ENCODE data around the gene KIF23. TPM values are rescaled to one million over a fixed set of nuclear protein-coding genes. Genes with fewer than 3 reads are reported as not detected.

Gene KIF23
- total RNA-seq, 2 experiments from 2014 or later, result 80.7 to 87.9 TPM

GRCh38 chr15:69385831-69386230 is 28.3 kb upstream of the KIF23 start:
- Mint-ChIP-seq H3K27me3 (ENCODE audit: low read depth) (peaks cover 2% of the 10 kb centered on the region), H3K36me3 (ENCODE audit: low read depth) (no peaks in the 10 kb centered on the region), H3K4me3 (no peak overlapping the region), H3K27ac (no peak overlapping the region), H3K4me1 (ENCODE audit: low read depth) (no peaks in the 10 kb centered on the region), H3K9me3 (ENCODE audit: insufficient read depth) (no peaks in the 10 kb centered on the region)
- DNase-seq (no peak), ATAC-seq (no peak)
- ChIA-PET CTCF (no interaction called here), POLR2A (no interaction called here)

GRCh38 chr15:69386284-69386683 is 27.9 kb upstream of the KIF23 start:
- CTCF ChIA-PET, result no interaction called here
- DNase-seq, result no peak
- H3K36me3 Mint-ChIP-seq (ENCODE audit: low read depth), result no peaks in the 10 kb centered on the region
- no peak overlapping the region for H3K4me3 Mint-ChIP-seq
- H3K9me3 Mint-ChIP-seq (ENCODE audit: insufficient read depth), result no peaks in the 10 kb centered on the region
- no peak overlapping the region for H3K27ac Mint-ChIP-seq
- no peak for ATAC-seq
- H3K27me3 Mint-ChIP-seq (ENCODE audit: low read depth), result peaks cover 2% of the 10 kb centered on the region
- no peaks in the 10 kb centered on the region for H3K4me1 Mint-ChIP-seq (ENCODE audit: low read depth)
- POLR2A ChIA-PET, result no interaction called here

GRCh38 chr15:69388260-69388705 is 25.9 kb upstream of the KIF23 start:
- DNase-seq (no peak), ATAC-seq (no peak)
- H3K4me3 Mint-ChIP-seq, result no peak overlapping the region
- ChIA-PET POLR2A (no interaction called here), CTCF (no interaction called here)
- H3K36me3 Mint-ChIP-seq (ENCODE audit: low read depth), result no peaks in the 10 kb centered on the region
- no peaks in the 10 kb centered on the region for H3K4me1 Mint-ChIP-seq (ENCODE audit: low read depth)
- H3K9me3 Mint-ChIP-seq (ENCODE audit: insufficient read depth), result no peaks in the 10 kb centered on the region
- no peak overlapping the region for H3K27ac Mint-ChIP-seq
- peaks cover 3% of the 10 kb centered on the region for H3K27me3 Mint-ChIP-seq (ENCODE audit: low read depth)

- POLR2A ChIA-PET, result no interaction called here
- DNase-seq (no peak), ATAC-seq (no peak)
- Mint-ChIP-seq H3K27me3 (ENCODE audit: low read depth) (peaks cover 5% of the 10 kb centered on the region), H3K4me1 (ENCODE audit: low read depth) (peaks cover 2% of the 10 kb centered on the region), H3K36me3 (ENCODE audit: low read depth) (no peaks in the 10 kb centered on the region), H3K9me3 (ENCODE audit: insufficient read depth) (no peaks in the 10 kb centered on the region), H3K4me3 (no peak overlapping the region), H3K27ac (no peak overlapping the region)
- CTCF ChIA-PET, result no interaction called here
These were observed 24.7 kb upstream of the KIF23 start for GRCh38 chr15:69389426-69389825.

- DNase-seq (no peak), ATAC-seq (no peak)
- no peak overlapping the region for H3K27ac Mint-ChIP-seq
- no peaks in the 10 kb centered on the region for H3K36me3 Mint-ChIP-seq (ENCODE audit: low read depth)
- H3K4me1 Mint-ChIP-seq (ENCODE audit: low read depth), result peaks cover 8% of the 10 kb centered on the region
- H3K27me3 Mint-ChIP-seq (ENCODE audit: low read depth), result peaks cover 6% of the 10 kb centered on the region
- no peaks in the 10 kb centered on the region for H3K9me3 Mint-ChIP-seq (ENCODE audit: insufficient read depth)
- POLR2A ChIA-PET, result no interaction called here
- CTCF ChIA-PET, result interaction anchor here (0.6 to 0.7 kb wide), 2 partner anchors 147 to 1178 kb away, joined by 3 to 5 read pairs; no protein-coding TSS in a partner anchor
- H3K4me3 Mint-ChIP-seq, result no peak overlapping the region
These were observed 23.6 kb upstream of the KIF23 start for GRCh38 chr15:69390575-69390974.

GRCh38 chr15:69391046-69391757 is 22.9 kb upstream of the KIF23 start:
- no peak for DNase-seq
- no peaks in the 10 kb centered on the region for H3K36me3 Mint-ChIP-seq (ENCODE audit: low read depth)
- no peak for ATAC-seq
- ChIA-PET CTCF (interaction anchor here (0.7 kb wide), 1 partner anchor 1178 kb away, joined by 3 read pairs; no protein-coding TSS in a partner anchor), POLR2A (no interaction called here)
- peaks cover 6% of the 10 kb centered on the region for H3K27me3 Mint-ChIP-seq (ENCODE audit: low read depth)
- H3K4me1 Mint-ChIP-seq (ENCODE audit: low read depth), result peaks cover 8% of the 10 kb centered on the region
- no peaks in the 10 kb centered on the region for H3K9me3 Mint-ChIP-seq (ENCODE audit: insufficient read depth)
- no peak overlapping the region for H3K4me3 Mint-ChIP-seq
- no peak overlapping the region for H3K27ac Mint-ChIP-seq

- CTCF ChIA-PET, result interaction anchor here (1.8 to 3.6 kb wide), 2 partner anchors 16 to 333 kb away, joined by 5 to 27 read pairs; no protein-coding TSS in a partner anchor
- no peak for ATAC-seq
These were observed 21.8 kb upstream of the KIF23 start for GRCh38 chr15:69392352-69392751.

GRCh38 chr15:69393831-69394491 is 20.2 kb upstream of the KIF23 start:
- Mint-ChIP-seq H3K36me3 (ENCODE audit: low read depth) (no peaks in the 10 kb centered on the region), H3K27me3 (ENCODE audit: low read depth) (peaks cover 6% of the 10 kb centered on the region), H3K27ac (no peak overlapping the region), H3K4me3 (no peak overlapping the region), H3K9me3 (ENCODE audit: insufficient read depth) (no peaks in the 10 kb centered on the region), H3K4me1 (ENCODE audit: low read depth) (peaks cover 17% of the 10 kb centered on the region)
- CTCF ChIA-PET, result interaction anchor here (0.9 to 3.6 kb wide), 14 partner anchors 10 to 340 kb away, joined by 3 to 27 read pairs (median 4); no protein-coding TSS in a partner anchor
- ATAC-seq (no peak), DNase-seq (no peak)
- POLR2A ChIA-PET, result interaction anchor here (1.0 kb wide), 1 partner anchor 58 kb away, joined by 3 read pairs; no protein-coding TSS in a partner anchor

More at GRCh38 chr15:69392352-69392751, 21.8 kb upstream of the KIF23 start:
- Mint-ChIP-seq H3K27me3 (ENCODE audit: low read depth) (peaks cover 6% of the 10 kb centered on the region), H3K27ac (no peak overlapping the region), H3K9me3 (ENCODE audit: insufficient read depth) (no peaks in the 10 kb centered on the region), H3K4me1 (ENCODE audit: low read depth) (peaks cover 8% of the 10 kb centered on the region), H3K36me3 (ENCODE audit: low read depth) (no peaks in the 10 kb centered on the region), H3K4me3 (no peak overlapping the region)
- DNase-seq, result no peak
- POLR2A ChIA-PET, result no interaction called here

- ATAC-seq (peak; percentile 94), DNase-seq (peak; percentile 86)
- no peak overlapping the region for H3K27ac Mint-ChIP-seq
- no peaks in the 10 kb centered on the region for H3K9me3 Mint-ChIP-seq (ENCODE audit: insufficient read depth)
- H3K4me1 Mint-ChIP-seq (ENCODE audit: low read depth), result peaks cover 17% of the 10 kb centered on the region
- H3K36me3 Mint-ChIP-seq (ENCODE audit: low read depth), result no peaks in the 10 kb centered on the region
- no peak overlapping the region for H3K4me3 Mint-ChIP-seq
- ChIA-PET POLR2A (interaction anchor here (1.0 kb wide), 1 partner anchor 57 kb away, joined by 3 read pairs; no protein-coding TSS in a partner anchor), CTCF (interaction anchor here (0.7 to 3.6 kb wide), 17 partner anchors 9 to 341 kb away, joined by 3 to 27 read pairs (median 4); no protein-coding TSS in a partner anchor)
- peaks cover 6% of the 10 kb centered on the region for H3K27me3 Mint-ChIP-seq (ENCODE audit: low read depth)
These were observed 19.4 kb upstream of the KIF23 start for GRCh38 chr15:69394556-69395282.

GRCh38 chr15:69395460-69395859 is 18.7 kb upstream of the KIF23 start:
- H3K27ac Mint-ChIP-seq, result no peak overlapping the region
- no peaks in the 10 kb centered on the region for H3K9me3 Mint-ChIP-seq (ENCODE audit: insufficient read depth)
- no peaks in the 10 kb centered on the region for H3K36me3 Mint-ChIP-seq (ENCODE audit: low read depth)
- no peak for ATAC-seq
- POLR2A ChIA-PET, result no interaction called here
- DNase-seq, result no peak
- H3K4me3 Mint-ChIP-seq, result no peak overlapping the region
- H3K4me1 Mint-ChIP-seq (ENCODE audit: low read depth), result peaks cover 17% of the 10 kb centered on the region
- CTCF ChIA-PET, result interaction anchor here (0.6 to 3.6 kb wide), 10 partner anchors 8 to 336 kb away, joined by 3 to 27 read pairs (median 4); no protein-coding TSS in a partner anchor
- H3K27me3 Mint-ChIP-seq (ENCODE audit: low read depth), result peaks cover 6% of the 10 kb centered on the region

GRCh38 chr15:69395991-69396390 is 18.2 kb upstream of the KIF23 start:
- H3K4me3 Mint-ChIP-seq, result no peak overlapping the region
- no peak for ATAC-seq
- H3K27ac Mint-ChIP-seq, result no peak overlapping the region
- ChIA-PET CTCF (interaction anchor here (0.6 to 2.7 kb wide), 3 partner anchors 10 to 337 kb away, joined by 3 to 14 read pairs (median 4); no protein-coding TSS in a partner anchor), POLR2A (no interaction called here)
- H3K9me3 Mint-ChIP-seq (ENCODE audit: insufficient read depth), result no peaks in the 10 kb centered on the region
- no peaks in the 10 kb centered on the region for H3K36me3 Mint-ChIP-seq (ENCODE audit: low read depth)
- no peak for DNase-seq
- H3K27me3 Mint-ChIP-seq (ENCODE audit: low read depth), result peaks cover 6% of the 10 kb centered on the region
- H3K4me1 Mint-ChIP-seq (ENCODE audit: low read depth), result peaks cover 17% of the 10 kb centered on the region

All from activated CD8-positive, alpha-beta T cell treated with anti-CD3 and anti-CD28 coated beads, Interleukin-2, amount 10 ng/mL, durations not matched to agents 7 days and 5 days (primary cell).